GM10266 (cell line): ENCODE data around the gene SNX11.

Experiments used
- DNase-seq: peaks from one replicate; pipeline ENCODE4 v3.0.0; 2012; ENCODE audit errors: extremely low spot score
- CTCF ChIP-seq: IDR thresholded peaks from 2 replicates; pipeline ENCODE4 v1.5.1; 2012; ENCODE audit warnings: mild to moderate bottlenecking, low read depth; ENCODE audit not compliant: control insufficient read depth, insufficient read depth; ENCODE audit errors: missing control alignments

SNX11 gene

GRCh38 chr17:48111937-48112241 is 4.3 kb downstream of the SNX11 start:
- no peak for TF ChIP-seq CTCF
- DNase-seq: no peak

GRCh38 chr17:48113201-48113676 is 5.7 kb downstream of the SNX11 start:
- TF ChIP-seq CTCF: peak; percentile 1
- DNase-seq: peak; percentile 59

- DNase-seq: no peak
- no peak for TF ChIP-seq CTCF
Measured at GRCh38 chr17:48121923-48122664, 14.5 kb downstream of the SNX11 start.

GRCh38 chr17:48122665-48123045 is 15.1 kb downstream of the SNX11 start:
- no peak for DNase-seq
- TF ChIP-seq CTCF: no peak

- TF ChIP-seq CTCF: no peak
- DNase-seq: no peak
Measured at GRCh38 chr17:48123111-48123510, 15.5 kb downstream of the SNX11 start.

GRCh38 chr17:48123776-48124388 is 16.3 kb downstream of the SNX11 start:
- DNase-seq: no peak
- TF ChIP-seq CTCF: no peak

GRCh38 chr17:48125829-48126531 is 18.4 kb downstream of the SNX11 start:
- no peak for TF ChIP-seq CTCF
- DNase-seq: no peak
